ENCODE measurements around the gene NRBP1.
"Not testable (repeated sequence)": the region's sequence is repeated elsewhere in the genome, so short reads cannot be mapped to it uniquely, and the experiment has no call there.

Gene NRBP1

DNA sequence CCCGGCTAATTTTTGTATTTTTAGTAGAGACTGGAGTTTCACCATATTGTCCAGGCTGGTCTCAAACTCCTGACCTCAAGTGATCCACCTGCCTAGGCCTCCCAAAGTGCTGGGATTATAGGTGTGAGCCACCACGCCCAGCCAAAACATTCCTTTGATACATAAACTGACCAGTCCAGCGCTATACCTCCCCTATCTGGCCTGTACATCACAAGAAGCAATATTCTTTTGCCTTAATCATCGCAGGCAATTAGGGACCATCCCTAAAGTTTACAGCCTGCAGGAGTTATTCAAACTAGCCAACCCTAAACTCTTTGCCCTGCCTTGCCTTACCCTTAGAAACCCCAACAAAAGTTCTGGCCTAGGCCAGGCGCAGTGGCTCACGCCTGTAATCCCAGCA is 12.3 kb upstream of the NRBP1 start:
- DNase-seq = no peak
- in situ Hi-C loops (cut with MboI; ENCODE audit: low pct_unique_long_range_greater_than_20kb, low sequenced_read_pairs) = no loop called here

DNA sequence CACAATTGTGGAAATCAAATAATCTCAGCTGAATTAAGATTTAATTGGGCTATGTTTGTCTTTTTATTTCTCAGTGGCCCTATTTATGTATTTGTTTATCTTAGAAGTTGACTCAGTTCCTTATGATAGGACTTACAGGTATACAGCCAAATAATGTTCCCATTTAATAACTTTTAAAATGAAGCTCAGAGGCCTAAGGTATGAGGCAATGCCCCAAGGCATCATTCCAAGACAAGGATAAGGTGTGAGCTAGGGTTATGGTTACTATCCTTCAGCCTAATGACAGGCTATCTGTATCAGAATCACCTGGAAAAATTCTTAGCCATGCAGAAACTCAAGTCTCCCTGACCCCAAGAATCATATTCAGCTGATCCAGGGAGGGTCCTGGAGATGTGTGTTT is 7.4 kb upstream of the NRBP1 start:
- DNase-seq = no peak
- in situ Hi-C loops (cut with MboI; ENCODE audit: low pct_unique_long_range_greater_than_20kb, low sequenced_read_pairs) = no loop called here

DNA sequence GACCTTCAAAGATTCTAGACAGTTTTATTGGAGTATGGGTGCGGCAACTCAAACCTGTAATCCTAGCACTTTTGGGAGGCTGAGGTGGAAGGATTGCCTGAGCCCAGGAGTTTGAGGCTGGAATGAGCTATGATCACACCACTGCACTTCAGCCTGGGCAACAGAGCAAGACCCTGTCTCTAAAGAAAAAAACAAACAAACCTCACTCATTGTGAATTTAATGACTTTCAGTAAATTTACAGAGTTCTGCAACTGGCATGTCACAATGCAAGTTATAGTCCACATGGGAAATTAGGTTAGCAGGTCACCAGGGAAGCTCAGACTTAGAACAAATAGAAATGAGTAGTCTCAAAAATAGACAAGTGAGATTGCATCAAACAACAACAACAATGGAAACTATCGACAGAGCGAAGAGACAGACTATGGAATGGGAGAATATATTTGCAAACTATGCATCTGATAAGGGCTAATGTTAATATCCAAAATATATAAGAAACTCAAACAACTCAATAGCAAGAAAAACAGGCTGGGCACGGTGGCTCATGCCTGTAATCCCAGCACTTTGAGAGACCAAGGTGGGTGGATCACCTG is 6.7 kb upstream of the NRBP1 start:
- DNase-seq = no peak
- in situ Hi-C loops (cut with MboI; ENCODE audit: low pct_unique_long_range_greater_than_20kb, low sequenced_read_pairs) = no loop called here

DNA sequence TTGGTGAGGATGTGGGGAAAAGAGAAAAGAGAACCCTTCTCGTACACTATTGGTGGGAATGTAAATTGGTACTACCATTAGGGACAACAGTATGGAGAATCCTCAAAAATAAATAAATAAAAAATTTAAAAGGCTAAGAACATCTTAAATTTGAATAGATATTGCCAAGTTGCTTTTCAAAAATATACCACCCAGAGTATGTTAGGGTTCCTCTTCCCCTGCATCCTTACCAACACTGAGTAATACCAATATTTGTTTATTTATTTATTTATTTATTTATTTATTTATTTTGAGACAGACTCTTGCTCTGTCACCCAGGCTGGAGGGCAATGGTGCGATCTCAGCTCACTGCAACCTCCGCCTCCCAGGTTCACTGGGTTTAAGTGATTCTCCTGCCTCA is 5.5 kb upstream of the NRBP1 start:
- in situ Hi-C loops (cut with MboI; ENCODE audit: low pct_unique_long_range_greater_than_20kb, low sequenced_read_pairs) = no loop called here
- DNase-seq = no peak

DNA sequence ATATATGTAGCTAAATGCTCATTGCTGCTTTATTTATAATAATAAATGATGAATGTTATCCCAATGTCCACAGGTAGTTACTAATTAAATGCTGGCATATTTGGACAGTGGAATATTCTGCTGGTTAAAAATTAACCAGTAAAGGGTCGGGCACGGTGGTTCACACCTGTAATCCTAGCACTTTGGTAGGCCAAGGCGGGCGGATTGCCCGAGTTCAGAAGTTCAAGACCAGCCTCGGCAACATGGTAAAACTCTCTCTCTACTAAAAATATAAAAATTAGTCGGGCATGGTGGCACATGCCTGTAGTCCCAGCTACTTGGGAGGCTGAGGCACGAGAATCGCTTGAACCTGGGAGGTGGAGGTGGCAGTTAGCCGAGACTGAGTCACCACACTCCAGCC is 3.4 kb upstream of the NRBP1 start:
- in situ Hi-C loops (cut with MboI; ENCODE audit: low pct_unique_long_range_greater_than_20kb, low sequenced_read_pairs) = not testable (repeated sequence)

DNA sequence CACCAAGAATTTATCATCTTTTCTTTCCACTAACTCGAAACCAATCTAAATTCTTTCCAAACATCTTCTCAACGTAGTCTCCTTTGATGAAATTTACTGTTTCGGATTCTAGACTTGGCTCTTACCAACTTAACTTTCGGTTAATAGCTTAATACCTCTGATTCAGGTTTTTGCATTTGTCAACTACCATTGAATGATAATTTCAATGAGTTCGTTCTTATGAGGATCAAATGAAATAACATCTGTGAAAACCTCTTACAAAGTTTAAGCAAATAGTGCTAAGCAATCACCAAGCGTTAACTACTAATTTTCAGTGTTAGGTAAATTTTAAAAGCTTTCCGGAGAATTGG is 593 bp upstream of the NRBP1 start:
- in situ Hi-C loops (cut with MboI; ENCODE audit: low pct_unique_long_range_greater_than_20kb, low sequenced_read_pairs) = no loop called here
- DNase-seq = no peak

More for the DNA sequence above, 3.4 kb upstream of the NRBP1 start:
- not testable (repeated sequence) for DNase-seq

DNA sequence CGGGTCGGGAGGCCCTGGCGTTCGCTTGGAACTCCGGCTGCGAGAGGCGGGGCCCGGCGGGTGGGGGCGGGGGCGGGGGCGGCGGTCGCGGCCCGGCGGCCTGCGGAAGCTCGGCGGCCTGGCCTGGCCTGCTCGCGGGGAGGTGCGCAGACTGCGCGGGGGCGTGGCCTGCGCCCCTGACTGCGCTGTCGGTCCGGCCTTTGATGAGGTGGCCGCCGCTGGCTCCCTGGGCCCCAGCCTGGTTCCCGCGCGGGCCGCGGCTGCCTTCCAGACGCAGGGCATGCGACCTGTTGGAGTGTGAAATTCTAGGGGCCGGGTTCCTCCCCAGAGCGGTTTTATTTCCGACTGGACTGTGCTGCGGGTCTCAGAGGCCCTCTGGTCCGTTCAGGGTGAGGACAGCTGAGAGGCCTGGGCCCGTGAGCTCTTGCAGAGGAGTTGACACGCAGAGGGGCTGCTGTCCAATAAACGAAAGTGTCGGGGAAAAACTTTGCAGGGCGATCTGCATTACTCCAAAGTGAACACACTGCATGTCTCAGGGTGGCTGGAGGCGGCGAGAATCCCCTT is 629 bp downstream of the NRBP1 start:
- in situ Hi-C loops (cut with MboI; ENCODE audit: low pct_unique_long_range_greater_than_20kb, low sequenced_read_pairs) = no loop called here
- DNase-seq = peak; percentile 82

DNA sequence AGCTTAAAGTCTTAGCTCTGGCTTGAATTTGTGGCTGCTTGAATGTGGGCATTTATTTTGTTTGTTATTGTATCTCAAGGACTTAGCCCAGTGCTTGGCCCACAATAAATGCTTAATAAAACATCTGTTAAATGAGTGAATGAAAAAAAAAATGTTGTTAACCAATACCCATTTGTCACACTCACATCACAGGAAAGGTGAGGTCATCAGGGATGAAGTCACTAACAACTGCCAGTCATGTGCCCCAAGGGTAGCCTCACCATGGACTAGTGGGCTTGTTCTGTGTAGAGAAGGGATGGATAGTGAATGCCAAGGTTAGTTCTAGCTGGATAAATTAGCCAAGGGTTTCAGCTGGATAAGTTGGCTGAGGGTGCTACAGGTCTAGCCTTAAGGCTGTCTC is 3.0 kb downstream of the NRBP1 start:
- in situ Hi-C loops (cut with MboI; ENCODE audit: low pct_unique_long_range_greater_than_20kb, low sequenced_read_pairs) = no loop called here
- DNase-seq = no peak

DNA sequence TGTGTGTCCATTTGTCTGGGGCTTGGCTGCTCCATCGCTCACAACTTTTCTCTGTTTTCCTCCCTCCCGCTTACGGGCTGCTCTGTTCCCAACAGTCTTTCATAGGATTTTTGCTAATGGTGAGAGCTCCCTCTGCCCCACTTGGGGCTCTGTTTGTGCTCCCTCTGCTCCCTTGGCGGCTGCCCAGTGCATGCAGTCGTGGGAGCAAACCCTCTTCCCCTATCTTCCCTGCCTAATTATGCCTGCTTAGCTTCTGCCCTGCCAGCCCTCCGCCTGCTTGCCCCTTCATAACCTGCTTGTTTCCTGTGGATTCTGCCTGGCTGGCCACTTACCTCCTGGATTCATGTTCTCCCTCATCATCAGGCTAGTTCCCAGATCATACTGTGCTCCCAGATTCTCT is 7.2 kb downstream of the NRBP1 start:
- no peak for DNase-seq
- in situ Hi-C loops (cut with MboI; ENCODE audit: low pct_unique_long_range_greater_than_20kb, low sequenced_read_pairs) = no loop called here

DNA sequence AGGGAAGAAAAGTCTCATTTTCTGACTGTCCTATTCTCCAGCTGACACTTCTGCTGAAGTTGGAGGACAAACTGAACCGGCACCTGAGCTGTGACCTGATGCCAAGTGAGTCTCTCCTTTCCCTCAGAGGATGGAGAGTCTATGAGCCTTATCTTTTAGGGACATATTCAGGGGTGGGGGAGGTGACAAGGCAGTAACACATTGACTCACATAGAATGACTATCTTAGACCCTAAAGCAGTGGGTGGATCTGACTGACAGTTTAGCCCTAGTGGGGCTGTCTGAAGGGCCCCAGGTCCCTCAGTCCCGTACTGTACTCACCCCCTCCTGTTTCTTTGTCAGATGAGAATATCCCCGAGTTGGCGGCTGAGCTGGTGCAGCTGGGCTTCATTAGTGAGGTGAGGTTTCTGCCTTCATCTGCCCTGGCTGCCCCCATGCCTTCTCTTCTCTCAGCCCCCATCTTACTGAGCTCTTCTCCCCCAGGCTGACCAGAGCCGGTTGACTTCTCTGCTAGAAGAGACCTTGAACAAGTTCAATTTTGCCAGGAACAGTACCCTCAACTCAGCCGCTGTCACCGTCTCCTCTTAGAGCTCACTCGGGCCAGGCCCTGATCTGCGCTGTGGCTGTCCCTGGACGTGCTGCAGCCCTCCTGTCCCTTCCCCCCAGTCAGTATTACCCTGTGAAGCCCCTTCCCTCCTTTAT is 12.9 kb downstream of the NRBP1 start:
- DNase-seq = no peak
- in situ Hi-C loops (cut with MboI; ENCODE audit: low pct_unique_long_range_greater_than_20kb, low sequenced_read_pairs) = no loop called here

DNA sequence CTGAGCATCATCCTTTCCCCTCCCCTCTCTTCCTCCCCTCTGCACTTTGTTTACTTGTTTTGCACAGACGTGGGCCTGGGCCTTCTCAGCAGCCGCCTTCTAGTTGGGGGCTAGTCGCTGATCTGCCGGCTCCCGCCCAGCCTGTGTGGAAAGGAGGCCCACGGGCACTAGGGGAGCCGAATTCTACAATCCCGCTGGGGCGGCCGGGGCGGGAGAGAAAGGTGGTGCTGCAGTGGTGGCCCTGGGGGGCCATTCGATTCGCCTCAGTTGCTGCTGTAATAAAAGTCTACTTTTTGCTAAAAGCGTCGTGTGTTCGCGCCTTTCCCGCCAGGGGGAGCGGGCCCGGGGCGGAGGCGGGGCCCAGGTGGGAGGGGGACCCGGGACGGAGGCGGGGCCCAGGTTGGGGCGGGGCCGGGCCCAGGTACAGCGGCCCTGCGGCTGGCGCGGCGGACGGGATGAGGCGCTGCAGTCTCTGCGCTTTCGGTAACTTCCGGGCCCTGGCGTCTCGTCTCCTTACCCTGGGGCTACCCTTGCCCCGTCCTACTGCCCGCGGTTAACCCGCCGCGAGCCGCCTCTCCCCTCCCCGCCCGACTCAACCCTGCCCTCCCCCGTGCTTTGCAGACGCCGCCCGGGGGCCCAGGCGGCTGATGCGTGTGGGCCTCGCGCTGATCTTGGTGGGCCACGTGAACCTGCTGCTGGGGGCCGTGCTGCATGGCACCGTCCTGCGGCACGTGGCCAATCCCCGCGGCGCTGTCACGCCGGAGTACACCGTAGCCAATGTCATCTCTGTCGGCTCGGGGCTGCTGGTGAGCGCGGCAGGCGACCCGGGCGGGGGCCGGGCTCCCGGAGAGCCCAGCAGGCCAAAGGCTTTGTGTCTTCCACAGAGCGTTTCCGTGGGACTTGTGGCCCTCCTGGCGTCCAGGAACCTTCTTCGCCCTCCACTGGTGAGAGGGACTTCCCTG is 13.8 kb downstream of the NRBP1 start, which contains the start of gene KRTCAP3:
Gene KRTCAP3, plus strand, starts transcription at position 424 of the 962 bp plus-strand sequence. Its CDS starts 32 bp downstream, at position 456.
- no peak for DNase-seq
- in situ Hi-C loops (cut with MboI; ENCODE audit: low pct_unique_long_range_greater_than_20kb, low sequenced_read_pairs) = no loop called here

DNA sequence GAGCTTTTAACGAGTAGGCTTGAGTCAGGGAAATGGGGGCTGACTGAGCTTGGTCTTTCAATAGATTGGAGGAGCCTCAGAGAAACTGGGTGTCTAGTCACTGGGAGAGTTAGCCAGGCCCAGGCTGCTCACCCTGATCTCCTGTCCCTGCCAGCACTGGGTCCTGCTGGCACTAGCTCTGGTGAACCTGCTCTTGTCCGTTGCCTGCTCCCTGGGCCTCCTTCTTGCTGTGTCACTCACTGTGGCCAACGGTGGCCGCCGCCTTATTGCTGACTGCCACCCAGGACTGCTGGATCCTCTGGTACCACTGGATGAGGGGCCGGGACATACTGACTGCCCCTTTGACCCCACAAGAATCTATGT is 14.5 kb downstream of the NRBP1 start:
- no peak for DNase-seq
- in situ Hi-C loops (cut with MboI; ENCODE audit: low pct_unique_long_range_greater_than_20kb, low sequenced_read_pairs) = no loop called here

DNA sequence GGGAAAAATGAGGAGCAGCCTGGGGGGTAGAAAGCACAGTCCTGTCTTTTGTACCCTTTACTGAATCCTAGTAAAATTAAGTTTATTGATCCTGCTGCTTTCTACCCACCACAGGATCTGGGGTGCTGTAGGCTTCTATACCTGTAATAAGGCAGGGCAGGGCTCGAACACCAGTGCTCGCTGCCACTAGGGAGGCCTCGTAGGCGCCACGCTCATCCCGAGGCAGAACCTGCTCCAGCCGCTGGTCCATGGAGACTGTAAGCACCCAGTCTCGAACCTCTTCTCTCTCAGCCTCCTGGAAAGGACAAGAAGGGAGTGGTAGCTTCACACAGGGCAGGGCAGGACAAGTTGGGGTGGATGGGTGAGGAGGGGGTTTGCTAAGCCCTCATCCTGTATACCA is 16.7 kb downstream of the NRBP1 start:
- in situ Hi-C loops (cut with MboI; ENCODE audit: low pct_unique_long_range_greater_than_20kb, low sequenced_read_pairs) = no loop called here
- DNase-seq = no peak

DNA sequence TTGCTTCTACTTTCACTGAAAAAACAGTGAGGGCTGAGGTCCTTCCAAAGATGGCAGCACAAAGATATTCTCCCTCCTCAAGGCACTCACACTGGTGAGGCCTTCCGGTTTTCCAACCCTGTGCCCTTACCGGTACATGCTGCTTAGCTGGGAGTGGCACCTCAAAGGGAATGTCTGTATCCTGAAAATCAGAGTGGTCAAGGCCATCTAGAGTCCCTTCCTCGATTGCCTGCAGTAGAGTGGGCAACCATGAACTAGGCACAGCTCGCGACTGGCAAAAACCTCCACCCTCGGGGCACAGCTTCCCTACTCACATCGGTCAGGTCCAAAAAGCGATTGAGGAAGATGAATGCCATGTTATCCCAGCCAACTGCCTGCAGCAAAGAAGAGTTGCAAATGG is 17.2 kb downstream of the NRBP1 start:
- in situ Hi-C loops (cut with MboI; ENCODE audit: low pct_unique_long_range_greater_than_20kb, low sequenced_read_pairs) = no loop called here
- DNase-seq = no peak

DNA sequence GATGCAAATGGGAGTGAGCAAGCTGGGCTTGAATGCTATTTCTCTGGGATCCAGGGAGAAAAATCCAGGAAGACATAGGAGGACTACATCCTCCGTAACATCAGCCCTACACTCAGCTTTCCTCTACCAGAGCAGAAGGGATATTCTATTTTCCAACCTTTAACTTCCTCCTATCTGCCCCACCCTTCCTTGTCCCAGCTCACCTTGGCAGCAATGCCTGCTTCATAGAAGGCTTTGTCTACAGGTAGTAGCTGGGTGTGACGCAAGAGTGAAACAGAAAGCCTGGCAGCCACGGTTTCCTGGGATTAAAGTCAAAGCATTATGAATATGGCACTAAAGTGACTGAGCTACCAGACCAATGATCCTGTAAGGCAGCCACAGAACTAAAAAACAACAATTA is 17.6 kb downstream of the NRBP1 start:
- in situ Hi-C loops (cut with MboI; ENCODE audit: low pct_unique_long_range_greater_than_20kb, low sequenced_read_pairs) = no loop called here
- no peak for DNase-seq

DNA sequence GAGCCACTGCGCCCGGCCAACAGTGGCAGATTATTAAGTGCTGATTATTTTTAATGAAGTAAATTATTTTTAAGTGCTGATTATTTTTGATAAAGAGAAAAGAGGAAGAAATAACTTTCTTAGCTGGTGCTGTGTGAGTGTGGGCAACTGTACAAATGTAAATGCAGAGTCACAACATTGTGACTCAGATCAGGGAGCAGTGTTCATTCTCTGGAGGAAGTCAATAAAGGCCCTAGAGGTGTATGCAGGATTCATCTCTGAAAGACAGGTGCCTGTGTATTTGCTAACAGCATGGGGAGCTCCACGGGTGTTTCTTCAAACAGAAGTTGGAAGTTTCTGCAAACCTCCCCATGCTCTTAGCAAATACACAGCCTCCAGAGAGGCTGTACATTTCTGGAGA is 19.9 kb downstream of the NRBP1 start:
- in situ Hi-C loops (cut with MboI; ENCODE audit: low pct_unique_long_range_greater_than_20kb, low sequenced_read_pairs) = no loop called here

DNA sequence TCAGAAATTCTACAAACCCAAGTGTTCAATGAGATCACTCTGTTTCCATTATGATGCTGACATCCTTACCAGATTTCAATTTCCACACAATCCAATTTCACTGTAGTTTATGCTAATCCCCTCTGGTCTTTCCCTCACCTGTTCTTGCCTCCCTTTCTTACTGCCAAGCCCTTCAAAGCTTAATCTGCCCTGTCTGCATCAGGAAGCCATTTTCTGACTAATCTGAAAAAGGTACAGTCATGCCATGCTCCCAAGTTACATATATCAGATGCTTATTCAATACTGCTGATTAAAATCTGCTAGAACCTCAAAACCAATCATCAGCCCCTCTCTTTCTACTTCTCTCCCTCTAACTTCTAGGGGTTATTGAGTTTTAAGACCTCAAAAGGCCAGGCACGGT is 22.7 kb downstream of the NRBP1 start:
- no peak for DNase-seq

More for the DNA sequence above, 19.9 kb downstream of the NRBP1 start:
- no peak for DNase-seq

DNA sequence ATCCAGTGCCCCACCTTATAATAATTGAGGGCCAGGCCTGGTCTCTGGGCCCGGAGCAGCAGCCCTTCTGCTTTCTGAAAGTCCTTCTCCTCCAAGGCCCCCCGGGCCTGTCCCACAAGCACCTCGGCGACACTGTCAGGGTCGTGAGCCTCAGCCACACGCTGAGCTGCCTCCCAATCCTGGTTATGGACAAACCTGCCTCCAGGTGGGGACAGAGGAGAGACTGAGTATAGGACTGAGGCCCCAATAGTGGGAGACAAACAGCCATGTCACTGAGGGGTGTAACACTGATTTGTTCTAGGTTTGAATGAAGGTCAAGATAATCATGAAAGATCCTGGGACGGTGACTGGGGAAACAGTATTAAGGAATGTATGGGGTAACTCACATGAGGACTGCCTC is 25.5 kb downstream of the NRBP1 start:
- DNase-seq = no peak
- in situ Hi-C loops (cut with MboI; ENCODE audit: low pct_unique_long_range_greater_than_20kb, low sequenced_read_pairs) = no loop called here

More for the DNA sequence above, 22.7 kb downstream of the NRBP1 start:
- in situ Hi-C loops (cut with MboI; ENCODE audit: low pct_unique_long_range_greater_than_20kb, low sequenced_read_pairs) = no loop called here

DNA sequence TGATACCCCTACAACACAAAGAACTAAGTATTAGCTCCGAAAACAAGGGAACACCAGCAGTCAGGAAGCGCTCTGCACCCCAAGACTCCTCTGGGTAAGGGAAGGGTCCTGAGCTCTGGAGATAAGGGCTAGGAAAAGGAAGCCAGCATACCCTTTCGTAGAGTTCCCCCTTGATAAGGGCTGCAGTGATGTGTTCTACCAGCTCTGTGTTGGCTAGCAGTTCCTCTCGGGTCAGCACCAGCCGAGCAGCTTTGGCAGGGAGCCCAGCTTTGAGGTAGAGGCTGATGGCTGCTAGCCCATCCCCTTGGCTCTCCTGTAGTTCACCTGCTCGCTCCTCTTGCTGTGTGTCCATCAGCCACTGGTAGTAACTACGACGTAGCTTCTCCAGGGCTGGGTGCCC is 32.7 kb downstream of the NRBP1 start:
- no peak for DNase-seq
- in situ Hi-C loops (cut with MboI; ENCODE audit: low pct_unique_long_range_greater_than_20kb, low sequenced_read_pairs) = no loop called here

DNA sequence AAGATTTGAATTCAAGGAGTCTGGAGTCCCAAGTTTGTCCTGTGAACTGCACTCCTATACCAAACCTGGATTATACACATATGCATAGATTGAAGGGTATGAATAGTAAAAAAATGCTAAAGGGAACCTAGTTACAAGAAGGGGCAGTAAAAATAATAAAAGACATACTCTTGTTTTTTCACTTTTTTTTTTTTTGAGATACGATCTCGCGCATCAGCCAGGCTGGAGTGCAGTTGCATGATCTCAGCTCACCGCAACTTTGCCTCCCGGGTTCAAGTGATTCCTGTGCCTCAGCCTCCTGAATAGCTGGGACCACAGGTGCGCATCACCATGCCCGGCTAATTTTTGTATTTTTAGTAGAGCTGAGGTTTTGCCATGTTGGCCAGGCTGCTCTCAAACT is 36.0 kb downstream of the NRBP1 start:
- no peak for DNase-seq
- in situ Hi-C loops (cut with MboI; ENCODE audit: low pct_unique_long_range_greater_than_20kb, low sequenced_read_pairs) = no loop called here
